HG03439 (cell line): ENCODE measurements around the gene RYR1.
"Not testable (repeated sequence)": the region's sequence is repeated elsewhere in the genome, so short reads cannot be mapped to it uniquely, and the experiment has no call there.

ENCODE experiments used
- ATAC-seq: cut with Tn5 transposase; IDR thresholded peaks from one replicate; pipeline ENCODE4 v1.9.1; 2021; ENCODE audit warnings: mild to moderate bottlenecking, moderate library complexity; ENCODE audit not compliant: unreplicated experiment

Gene RYR1

DNA sequence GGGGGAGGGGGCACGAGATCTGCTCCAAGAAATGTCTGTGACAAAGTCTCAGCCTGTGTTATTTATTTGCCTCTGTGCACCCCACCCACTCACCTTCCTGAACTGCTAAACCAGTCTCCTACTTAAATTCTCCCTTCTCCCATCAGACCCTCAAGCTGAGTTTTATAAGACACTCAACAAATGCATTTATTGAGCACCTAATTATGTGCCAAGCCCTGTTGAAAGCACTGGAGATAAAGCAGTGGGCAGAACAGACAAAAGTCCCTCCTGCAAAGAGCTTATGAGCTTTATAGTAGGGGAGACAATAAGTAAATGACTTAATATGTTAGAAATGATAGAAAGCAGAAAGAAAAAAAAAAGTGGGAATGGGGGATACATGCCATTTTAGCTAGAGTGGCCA lies 34.0 kb upstream of the RYR1 start:
- no peak for ATAC-seq

DNA sequence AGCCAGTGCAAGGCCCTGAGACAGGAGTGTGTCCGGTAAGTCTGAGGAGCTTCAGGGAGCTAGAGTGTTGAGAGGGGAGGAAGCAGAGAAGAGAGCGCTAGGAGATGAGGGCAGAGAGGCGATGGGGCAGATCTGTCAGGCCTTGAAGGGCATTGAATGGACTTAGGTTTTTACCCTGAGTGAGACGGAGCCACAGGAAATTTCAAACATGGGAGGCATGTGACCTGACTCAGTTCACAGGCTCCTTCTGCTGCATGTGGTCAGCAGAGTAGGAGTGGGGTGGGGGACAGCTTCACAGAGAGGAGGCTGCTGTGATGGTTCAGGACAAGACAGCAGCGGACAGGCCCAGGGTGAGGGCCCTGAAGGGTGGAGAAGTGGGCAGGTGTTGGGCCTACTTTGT lies 33.1 kb upstream of the RYR1 start:
- ATAC-seq: no peak

DNA sequence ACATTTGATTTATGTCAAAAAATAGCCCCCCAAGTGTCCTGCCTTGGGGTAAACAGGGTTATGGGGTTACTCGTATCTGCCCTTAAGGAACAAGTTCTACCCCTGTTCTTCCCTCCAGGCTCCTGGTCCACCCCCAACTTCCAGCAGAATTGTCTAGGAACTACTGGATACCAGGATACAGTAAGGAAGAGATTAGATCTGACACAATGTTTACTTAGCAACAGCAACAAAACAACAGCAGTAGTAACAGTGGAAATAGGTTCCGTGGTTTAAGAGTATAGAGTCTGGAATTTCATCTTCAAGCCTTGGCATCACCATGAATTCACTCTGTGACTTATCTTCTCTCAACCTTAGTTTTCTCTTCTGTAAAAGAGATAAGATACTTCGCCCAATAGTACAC lies 32.3 kb upstream of the RYR1 start:
- no peak for ATAC-seq

DNA sequence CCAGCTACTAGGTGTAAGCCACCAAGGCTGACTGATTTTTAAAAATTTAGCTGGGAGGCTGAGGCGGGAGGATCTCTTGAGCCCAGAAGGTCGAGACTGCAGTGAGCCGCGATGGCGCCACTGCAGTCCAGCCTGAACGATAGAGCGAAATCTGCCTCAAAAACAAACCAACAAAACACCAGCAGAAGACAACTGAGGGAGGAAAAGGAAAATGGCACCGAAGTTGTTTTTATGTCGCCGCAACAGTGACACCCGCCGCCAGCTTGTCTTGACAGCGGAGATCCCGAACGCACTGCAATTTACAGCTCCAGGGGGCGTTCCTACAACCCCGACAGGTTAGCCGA lies 30.9 kb upstream of the RYR1 start:
- peak; percentile 2 for ATAC-seq

DNA sequence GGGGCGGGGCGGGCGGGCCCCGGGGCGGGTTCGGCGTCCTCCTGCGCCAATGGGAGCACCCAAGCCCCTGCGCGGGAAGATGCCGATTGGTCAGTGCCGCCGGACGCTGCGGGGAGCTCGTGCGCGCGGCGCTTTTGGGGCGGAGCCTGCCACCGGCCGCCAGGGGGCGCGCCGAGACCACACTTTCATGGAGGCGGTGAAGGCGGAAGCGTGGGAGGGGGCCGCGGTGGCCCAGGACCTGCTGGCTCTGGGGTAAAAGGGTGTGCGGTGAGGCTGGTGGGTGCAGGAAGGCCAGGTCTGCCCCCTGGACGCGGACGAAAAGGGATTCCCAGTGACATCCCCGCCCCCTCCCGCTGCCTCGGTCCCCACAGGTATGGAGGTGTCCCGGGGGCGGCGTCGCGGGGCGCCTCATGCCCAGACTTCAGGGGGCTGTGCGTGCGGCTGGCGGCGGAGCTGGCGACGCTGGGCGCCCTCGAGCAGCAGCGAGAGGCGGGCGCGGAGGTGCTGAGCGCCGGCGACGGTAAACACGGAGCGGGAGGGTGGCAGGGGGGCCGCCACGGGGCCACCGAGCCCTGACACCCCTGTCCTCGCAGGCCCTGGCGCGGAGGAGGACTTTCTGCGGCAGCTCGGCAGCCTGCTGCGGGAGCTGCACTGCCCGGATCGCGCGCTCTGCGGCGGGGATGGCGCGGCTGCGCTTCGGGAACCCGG lies 30.4 kb upstream of the RYR1 start, which contains the start of gene FAM98C:
FAM98C (plus strand) TSS at position 127 of the 708 bp plus-strand sequence; CDS start at position 188, 61 bp downstream.
- ATAC-seq: peak; percentile 90

DNA sequence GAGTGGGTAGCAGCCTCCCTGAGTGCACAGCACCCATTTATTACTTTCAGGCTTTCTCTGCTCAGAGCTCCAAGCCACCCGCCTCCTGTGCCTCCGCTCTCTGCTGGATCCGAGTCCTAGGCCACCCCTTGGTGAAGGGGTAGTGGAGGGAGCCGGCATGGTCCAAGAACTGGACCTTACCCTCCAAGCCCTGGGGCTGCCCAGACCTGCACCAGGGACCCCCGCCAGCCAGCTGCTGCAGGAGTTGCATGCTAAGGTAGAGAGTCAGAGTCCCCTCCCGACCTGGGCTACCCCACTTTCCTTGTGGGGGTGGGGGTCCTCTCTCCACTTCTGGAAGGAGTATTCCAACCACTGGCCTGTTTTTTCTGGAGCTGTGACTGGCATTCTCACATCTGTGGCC lies 28.6 kb upstream of the RYR1 start:
- no peak for ATAC-seq

DNA sequence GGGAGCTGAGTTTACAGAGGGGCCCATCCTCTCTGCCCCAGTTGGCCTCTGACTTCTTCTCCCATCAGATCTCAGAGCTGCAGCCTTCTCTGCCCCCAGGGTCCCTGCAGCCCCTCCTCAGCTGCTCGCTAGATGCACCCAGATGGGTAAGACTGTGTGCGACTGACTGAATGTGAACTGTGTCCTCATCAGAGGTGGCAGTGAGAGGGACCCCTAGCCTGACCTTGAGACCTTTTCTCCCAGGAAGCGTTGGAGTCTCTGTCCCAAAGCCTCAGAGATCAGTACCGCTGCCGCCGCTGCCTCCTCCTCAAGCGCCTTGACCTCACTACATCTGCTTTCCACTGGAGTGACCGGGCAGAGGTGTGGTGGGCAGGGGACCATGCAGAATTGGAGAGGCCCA lies 28.2 kb upstream of the RYR1 start:
- ATAC-seq: no peak

DNA sequence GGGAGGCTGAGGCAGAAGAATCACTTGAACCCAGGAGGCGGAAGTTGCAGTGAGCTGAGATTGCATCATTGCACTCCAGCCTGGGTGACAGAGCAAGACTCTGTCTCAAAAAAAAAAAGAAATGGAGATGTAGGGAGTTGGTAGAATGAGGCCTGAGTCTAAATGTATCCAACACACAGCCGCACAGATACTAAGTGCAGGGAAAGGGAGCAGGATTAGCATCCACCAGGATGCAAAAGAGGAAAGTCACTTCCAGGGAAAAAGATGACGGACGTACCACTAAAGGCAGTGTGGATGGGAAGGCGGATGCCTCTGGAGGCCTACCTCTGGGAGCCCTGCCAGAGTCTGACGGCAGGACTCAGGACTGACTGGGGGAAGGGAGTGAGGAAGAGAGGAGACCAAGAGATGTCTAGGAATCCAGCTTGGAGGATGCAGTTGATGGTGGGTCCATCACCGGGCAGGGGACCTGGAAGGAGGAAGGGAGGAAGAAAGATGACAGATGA lies 23.8 kb upstream of the RYR1 start:
- ATAC-seq: no peak

DNA sequence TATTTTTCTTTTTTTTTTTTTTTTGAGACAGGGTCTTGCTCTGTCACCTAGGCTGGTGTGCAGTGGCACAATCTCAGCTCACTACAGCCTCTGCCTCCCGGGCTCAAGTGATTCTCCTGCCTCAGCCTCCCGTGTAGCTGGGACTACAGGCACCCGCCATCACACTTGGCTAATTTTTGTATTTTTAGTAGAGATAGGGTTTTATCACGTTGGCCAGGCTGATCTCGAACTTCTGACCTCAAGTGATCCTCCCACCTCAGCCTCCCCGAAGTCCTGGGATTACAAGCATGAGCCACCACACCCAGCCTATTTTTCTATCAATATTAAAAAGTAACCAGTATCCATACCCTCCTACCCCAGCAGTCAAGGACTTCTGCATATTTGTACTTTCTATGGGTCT lies 23.1 kb upstream of the RYR1 start:
- ATAC-seq: not testable (repeated sequence)

DNA sequence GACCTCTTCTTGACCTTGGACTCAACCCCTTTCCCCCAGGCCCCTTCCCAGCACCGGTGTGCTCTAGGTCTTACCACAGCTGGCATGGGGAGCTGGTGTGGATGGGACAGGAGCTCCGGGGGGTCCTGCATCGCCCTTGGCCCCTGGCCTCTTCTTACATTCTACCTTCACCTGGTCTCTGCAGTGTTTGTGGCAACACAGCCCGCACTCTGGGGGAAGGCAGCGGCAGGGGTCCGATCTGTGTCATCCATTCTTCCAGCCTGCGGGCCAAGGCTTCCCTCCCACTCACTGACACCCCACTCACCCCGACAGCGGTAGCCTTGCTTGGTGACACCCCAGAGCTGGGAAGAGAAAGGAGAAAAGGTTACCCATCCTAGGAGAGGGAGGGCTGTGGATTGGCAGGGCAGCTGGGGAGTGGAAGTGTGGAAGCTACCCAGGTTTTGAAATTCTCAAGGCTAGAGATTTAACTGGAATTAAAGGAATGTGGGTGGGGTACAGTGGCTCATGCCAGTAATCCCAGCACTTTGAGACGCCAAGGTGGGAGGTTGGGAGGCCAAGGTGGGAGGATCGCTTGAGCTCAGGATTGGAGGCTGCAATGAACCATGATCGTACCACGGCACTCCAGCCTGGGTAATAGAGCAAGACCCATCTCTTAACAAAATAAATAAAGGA lies 22.3 kb upstream of the RYR1 start:
- ATAC-seq: no peak

DNA sequence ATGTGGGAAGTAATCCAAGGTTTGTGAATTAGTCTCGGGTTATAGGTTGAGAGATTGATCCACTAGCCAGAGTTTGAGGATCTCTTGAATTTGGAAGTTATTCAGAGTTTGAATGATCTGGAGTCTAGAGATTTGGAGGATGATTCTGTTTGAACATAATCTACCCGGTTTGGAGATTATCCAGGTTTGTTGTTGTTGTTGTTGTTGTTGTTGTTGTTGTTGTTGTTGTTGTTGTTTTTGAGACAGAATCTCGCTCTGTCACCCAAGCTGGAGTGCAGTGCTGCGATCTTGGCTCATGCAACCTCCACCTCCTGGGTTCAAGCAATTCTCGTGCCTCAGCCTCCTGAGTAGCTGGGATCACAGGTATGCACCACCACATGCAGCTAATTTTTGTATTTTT lies 21.6 kb upstream of the RYR1 start:
- ATAC-seq: not testable (repeated sequence)

DNA sequence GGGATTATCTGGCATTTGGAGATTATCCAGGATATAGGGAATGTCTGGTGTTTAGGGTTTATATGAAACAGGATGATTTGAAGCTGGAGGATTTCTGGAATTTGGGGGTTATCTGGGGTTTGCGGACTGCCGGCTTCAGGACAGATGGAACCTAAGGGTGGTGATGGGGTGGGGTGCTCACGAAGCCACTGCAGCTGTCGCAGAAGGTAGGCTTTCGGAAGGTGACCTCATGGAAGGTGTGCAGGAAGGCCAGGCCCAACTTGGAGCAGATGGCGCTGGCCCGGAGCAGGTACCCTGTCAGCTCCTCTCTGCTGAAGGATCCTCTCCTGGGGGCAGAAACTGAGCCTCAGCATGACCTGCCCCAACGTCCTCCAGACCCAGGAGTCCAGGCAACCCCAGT lies 21.0 kb upstream of the RYR1 start:
- no peak for ATAC-seq

DNA sequence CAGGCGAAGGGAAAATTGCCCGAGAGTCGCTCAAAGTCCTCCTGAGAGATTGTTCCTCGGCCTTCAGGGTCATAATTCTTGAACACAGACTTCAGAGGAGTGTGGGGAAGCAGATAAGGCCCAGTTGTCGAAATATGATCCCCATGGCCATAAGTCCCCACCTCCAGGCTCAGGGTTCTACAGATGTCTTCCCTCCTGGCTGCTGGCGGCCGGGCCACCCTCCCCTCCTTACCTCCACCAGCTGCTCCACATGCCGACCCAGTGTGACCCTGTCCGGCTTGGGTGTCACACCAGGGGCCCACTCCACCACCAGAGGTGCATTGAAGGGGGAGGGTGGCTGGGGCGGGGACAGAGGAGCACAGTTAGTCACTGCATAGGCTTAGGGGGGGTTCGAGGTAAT lies 20.5 kb upstream of the RYR1 start:
- ATAC-seq: no peak

DNA sequence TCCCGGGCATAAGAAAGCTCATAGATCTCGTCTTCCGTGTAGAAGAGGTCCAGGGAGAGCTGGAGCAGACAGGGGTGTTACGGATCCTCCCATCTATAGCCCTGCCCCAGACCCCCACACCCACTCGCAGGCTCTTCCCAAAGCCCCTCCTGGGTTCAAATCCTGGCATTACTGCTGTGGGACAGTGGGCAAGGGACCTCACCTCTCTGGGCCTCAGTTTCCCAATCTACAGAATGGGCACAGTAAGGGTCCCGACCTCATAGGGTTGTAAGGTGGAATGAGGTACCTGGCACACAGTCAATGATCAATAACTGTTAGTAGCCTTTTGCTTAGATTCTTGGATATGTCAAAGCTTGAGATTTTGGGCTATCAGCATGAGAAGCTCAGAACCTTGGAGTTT lies 20.1 kb upstream of the RYR1 start:
- ATAC-seq: no peak

DNA sequence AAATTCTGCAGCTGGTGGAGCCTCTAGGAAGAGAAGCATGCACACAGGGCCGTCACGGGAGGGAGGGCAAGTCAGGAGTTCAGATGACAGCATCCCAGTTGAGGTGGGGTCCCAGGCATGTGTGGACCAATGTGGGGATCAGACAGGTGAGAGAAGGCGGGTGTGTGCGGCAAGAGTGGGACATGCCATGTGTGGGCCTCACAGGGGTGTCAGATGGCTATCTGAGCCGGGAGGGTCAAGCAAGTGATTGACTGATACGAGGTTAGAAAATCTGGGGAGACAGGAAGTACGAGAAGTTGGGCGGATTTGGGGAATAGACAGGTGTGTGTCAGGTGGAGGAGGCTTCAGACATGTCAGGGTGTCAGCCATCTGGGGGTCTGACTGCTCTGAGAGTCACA lies 16.3 kb upstream of the RYR1 start:
- no peak for ATAC-seq

DNA sequence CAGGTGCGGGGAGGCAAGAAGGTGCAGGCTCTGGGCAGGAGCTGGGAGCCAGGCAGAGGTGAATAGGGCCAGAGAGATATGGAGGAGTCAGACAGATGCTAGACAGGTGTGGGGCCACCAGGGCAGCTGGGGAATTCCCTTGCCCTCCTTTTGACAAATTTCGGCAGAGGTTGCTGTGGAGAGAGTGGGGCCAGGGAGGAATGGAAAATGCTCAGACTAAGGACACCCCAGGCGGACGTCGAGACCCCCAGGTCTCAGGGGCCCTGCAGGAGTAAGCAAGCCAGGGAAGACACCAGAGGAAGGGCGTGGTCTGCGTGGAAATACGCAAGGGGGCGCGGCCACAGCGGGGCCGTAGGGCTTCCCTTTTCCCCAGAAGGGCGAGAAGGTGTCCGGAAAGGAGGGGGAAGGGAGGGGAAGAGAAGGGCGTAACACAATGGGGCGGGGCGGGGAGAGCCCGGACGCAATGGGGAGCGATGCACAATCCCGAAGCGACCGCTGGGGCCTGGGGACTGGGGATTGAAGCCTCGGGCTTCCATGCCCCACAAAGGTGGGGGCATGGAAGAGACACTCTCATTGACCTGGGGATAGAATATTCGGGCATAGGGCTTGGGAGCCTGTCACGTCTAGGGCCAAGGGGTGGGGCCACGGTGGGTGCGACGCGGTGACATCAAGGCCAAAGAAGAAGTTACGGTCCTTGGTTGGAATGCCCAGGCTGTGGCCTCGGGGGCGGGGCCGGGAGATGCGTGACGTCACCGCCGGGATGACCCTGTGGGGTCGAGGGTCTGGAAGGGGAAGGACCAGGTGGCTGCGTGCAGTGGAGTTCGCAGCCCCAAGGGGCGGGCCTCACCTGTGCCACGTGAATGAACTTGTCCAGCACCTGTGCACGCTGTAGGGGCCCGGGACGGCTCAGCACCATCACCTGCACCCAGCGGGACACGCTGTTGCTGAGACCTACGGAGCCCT lies 15.7 kb upstream of the RYR1 start:
- no peak for ATAC-seq

DNA sequence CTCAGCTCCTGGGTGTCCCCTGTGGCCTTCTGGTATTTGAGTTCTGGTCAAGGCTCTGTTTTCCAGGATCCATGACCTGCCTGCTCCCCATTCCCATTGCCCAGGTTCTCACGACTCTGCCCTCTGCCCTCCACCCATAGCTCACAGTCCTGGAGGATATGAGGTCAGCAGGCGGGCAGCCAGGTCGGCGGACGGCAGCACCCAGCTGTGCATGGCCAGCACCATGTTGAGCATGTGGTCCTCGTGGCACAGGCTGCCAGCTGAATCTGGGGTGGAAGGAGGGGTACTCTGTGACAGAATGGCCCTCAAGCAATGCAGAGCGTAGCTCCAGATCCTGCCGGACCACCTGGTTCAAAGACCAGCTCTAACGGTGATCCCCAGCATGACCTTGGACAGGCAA lies 12.6 kb upstream of the RYR1 start:
- ATAC-seq: no peak

DNA sequence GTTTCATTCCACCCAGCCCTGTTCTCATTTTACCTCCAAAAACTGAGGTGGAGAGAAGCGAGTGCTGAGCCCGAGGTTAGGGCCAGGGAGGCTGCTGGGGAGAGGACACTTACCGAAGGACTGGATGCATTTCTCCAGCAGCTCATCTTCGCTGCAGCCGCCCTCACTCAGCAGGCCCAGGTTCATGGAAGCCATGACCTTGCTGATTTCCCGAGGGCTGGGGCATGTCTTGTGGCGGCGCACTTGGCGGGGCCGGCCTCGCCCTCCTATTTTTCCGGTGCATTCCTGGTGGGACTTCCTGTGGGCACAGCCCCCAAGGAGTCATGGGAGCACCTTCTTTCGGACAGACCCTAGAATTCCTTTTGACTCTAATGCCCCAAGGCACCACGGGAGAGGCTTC lies 11.6 kb upstream of the RYR1 start:
- ATAC-seq: no peak

DNA sequence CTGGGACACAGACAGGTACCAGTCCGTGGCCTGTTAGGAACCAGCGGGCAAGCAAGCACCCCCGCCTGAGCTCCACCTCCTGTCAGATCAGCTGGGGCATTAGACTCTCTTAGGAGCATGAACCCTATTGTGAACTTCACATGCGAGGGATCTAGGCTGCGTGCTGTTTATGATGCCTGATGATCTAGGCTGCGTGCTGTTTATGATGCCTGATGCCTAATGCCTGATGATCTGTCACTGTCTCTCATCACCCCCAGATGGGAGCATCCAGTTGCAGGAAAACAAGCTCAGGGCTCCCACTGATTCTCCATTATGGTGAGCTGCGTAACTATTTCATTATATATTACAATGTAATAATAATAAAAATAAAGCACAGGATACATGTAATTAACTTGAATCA lies 11.1 kb upstream of the RYR1 start:
- ATAC-seq: no peak

DNA sequence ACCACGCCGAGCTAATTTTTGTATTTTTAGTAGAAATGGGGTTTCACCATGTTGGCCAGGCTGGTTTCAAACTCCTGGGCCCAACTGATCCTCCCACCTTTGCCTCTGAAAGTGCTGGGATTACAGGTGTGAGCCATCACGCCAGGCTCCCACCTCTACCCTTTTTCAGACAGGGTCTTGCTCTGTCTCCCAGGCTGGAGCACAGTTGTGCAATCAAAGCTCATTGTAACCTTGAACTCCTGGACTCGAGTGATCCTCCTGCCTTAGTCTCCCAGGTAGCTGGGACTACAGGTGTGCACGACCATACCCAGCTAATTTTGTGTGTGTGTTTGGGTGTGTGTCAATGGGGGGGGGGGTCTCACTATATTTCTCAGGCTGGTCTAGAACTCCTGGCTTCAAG lies 9.2 kb upstream of the RYR1 start:
- no peak for ATAC-seq

DNA sequence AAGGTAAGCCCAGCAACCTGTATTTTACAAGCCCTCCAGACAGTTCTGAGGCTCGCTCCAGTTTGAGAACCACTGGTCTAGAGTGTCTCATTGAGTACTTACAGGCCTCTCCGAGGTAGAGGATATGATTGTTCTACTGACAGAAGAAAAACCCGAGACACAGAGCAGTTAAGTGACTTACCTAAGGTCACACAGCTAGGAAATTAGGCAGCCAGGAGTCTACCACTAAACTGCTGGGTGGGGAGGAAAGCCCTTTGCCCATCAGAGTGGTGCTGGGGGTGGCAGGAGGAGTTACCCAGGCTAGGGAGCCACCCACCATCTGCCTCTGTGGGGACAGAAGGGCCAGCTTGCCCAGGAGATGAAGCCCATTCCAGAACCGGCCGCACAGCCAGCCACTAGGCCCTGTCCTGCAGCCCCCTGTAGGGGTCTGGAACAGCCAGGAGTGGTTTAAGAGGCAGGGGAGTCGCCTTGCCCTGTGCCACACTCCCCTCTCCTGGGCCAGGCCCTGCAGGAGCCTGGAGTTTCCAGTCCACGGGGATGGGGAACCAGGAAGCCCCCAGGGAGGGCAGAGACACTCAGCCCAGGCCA lies 8.2 kb upstream of the RYR1 start:
- ATAC-seq: no peak
